ENCODE measurements around the gene PHACTR4. TPM values are rescaled to one million over a fixed set of nuclear protein-coding genes. Genes with fewer than 3 reads are reported as not detected.

The PHACTR4 gene
- total and polyA plus RNA-seq, 2 of the 8 experiments (the other 6 are each of a cell fraction or from before 2014, with no cell fraction given): 23.7 to 57.8 TPM

DNA sequence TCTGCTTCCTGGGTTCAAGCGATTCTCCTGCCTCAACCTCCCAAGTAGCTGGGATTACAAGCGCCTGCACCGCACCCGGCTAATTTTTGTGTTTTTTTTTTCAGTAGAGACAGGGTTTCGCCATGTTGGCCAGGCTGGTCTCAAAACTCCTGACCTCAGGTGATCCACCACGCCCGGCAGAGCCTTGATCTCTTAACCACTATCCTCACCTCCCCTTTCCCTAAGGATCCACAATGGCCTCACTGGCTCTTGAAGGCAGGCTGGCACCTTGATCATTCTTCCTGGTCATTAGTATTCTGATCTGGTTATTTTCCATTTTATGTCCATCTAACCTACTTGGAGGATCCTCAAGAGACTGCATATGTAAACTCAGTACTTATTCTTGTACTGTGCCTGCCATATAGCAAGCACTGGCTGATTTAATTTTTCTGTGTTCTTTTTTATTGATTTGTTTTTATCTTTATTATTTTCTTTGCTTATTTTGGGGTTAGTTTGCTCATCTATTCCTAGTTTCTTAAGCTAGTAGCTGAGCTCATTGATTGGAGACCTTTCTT lies 142.6 kb downstream of the PHACTR4 start (continued):
- TF ChIP-seq, protein P1, sequence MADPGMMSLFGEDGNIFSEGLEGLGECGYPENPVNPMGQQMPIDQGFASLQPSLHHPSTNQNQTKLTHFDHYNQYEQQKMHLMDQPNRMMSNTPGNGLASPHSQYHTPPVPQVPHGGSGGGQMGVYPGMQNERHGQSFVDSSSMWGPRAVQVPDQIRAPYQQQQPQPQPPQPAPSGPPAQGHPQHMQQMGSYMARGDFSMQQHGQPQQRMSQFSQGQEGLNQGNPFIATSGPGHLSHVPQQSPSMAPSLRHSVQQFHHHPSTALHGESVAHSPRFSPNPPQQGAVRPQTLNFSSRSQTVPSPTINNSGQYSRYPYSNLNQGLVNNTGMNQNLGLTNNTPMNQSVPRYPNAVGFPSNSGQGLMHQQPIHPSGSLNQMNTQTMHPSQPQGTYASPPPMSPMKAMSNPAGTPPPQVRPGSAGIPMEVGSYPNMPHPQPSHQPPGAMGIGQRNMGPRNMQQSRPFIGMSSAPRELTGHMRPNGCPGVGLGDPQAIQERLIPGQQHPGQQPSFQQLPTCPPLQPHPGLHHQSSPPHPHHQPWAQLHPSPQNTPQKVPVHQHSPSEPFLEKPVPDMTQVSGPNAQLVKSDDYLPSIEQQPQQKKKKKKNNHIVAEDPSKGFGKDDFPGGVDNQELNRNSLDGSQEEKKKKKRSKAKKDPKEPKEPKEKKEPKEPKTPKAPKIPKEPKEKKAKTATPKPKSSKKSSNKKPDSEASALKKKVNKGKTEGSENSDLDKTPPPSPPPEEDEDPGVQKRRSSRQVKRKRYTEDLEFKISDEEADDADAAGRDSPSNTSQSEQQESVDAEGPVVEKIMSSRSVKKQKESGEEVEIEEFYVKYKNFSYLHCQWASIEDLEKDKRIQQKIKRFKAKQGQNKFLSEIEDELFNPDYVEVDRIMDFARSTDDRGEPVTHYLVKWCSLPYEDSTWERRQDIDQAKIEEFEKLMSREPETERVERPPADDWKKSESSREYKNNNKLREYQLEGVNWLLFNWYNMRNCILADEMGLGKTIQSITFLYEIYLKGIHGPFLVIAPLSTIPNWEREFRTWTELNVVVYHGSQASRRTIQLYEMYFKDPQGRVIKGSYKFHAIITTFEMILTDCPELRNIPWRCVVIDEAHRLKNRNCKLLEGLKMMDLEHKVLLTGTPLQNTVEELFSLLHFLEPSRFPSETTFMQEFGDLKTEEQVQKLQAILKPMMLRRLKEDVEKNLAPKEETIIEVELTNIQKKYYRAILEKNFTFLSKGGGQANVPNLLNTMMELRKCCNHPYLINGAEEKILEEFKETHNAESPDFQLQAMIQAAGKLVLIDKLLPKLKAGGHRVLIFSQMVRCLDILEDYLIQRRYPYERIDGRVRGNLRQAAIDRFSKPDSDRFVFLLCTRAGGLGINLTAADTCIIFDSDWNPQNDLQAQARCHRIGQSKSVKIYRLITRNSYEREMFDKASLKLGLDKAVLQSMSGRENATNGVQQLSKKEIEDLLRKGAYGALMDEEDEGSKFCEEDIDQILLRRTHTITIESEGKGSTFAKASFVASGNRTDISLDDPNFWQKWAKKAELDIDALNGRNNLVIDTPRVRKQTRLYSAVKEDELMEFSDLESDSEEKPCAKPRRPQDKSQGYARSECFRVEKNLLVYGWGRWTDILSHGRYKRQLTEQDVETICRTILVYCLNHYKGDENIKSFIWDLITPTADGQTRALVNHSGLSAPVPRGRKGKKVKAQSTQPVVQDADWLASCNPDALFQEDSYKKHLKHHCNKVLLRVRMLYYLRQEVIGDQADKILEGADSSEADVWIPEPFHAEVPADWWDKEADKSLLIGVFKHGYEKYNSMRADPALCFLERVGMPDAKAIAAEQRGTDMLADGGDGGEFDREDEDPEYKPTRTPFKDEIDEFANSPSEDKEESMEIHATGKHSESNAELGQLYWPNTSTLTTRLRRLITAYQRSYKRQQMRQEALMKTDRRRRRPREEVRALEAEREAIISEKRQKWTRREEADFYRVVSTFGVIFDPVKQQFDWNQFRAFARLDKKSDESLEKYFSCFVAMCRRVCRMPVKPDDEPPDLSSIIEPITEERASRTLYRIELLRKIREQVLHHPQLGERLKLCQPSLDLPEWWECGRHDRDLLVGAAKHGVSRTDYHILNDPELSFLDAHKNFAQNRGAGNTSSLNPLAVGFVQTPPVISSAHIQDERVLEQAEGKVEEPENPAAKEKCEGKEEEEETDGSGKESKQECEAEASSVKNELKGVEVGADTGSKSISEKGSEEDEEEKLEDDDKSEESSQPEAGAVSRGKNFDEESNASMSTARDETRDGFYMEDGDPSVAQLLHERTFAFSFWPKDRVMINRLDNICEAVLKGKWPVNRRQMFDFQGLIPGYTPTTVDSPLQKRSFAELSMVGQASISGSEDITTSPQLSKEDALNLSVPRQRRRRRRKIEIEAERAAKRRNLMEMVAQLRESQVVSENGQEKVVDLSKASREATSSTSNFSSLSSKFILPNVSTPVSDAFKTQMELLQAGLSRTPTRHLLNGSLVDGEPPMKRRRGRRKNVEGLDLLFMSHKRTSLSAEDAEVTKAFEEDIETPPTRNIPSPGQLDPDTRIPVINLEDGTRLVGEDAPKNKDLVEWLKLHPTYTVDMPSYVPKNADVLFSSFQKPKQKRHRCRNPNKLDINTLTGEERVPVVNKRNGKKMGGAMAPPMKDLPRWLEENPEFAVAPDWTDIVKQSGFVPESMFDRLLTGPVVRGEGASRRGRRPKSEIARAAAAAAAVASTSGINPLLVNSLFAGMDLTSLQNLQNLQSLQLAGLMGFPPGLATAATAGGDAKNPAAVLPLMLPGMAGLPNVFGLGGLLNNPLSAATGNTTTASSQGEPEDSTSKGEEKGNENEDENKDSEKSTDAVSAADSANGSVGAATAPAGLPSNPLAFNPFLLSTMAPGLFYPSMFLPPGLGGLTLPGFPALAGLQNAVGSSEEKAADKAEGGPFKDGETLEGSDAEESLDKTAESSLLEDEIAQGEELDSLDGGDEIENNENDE (IDR thresholded peaks at IDR 0.05; ENCODE audit: insufficient replicate concordance, low read length): peak; percentile 23
- TF ChIP-seq YY1 (IDR thresholded peaks at IDR 0.05; ENCODE audit: low read depth, low read length): 0 out of 2 replicates have a peak, but pooled peaks have one; percentile 15

Measured in H1 (cell line).